ENCODE results near the gene NCOA3.
"Not testable (repeated sequence)": the region's sequence is repeated elsewhere in the genome, so short reads cannot be mapped to it uniquely, and the experiment has no call there.

Gene NCOA3

DNA sequence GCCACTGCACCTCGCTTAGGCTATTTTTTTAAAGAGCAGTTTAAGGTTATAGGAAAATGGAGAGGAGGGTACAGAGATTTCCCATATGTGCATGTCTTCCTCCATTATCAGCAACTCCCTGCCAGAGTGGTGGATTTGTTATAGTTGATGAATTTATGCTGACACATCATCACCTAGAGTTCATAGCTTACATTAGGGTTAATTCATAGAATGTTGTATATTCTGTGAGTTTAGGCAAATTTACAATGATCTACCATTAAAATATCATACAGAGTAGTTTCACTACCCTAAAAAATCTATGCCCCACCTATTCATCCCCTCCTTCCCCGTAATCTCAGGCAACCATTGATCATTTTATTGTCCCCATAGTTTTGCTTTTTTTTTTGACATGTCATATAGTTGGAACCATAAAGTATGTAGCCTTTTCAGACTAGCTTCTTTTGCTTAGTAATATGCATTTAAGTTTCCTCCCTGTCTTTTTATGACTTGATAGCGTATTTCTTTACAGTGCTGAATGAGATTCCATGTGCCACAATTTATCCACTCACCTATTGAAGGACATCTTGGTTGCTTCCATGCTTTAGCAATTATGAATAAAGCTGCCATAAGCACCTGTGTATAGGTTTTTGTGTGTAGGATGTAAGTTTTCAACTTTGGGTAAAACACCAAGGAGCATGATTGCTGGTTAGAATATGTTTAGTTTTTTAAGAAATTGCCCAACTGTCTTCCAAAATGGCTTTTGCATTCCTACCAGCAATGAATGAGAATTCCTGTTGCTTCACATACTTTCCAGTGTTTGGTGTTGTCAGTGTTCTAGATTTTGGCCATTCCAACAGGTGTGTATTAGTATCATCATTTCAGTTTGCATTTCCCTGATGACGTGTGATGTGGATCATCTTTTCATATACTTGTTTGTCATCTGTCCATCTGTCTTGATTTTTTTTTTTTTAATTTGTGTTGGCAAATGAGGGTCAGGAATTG lies 60.2 kb downstream of the NCOA3 start:
- no peak for DNase-seq (ENCODE audit: low spot score)

GRCh38 chr20:47566269-47566668 lies 64.6 kb downstream of the NCOA3 start:
- DNase-seq (ENCODE audit: low spot score) = no peak

GRCh38 chr20:47568019-47568418 lies 66.3 kb downstream of the NCOA3 start:
- DNase-seq (ENCODE audit: low spot score) = peak; percentile 78

GRCh38 chr20:47568837-47569410 lies 67.2 kb downstream of the NCOA3 start:
- no peak for DNase-seq (ENCODE audit: low spot score)

DNA sequence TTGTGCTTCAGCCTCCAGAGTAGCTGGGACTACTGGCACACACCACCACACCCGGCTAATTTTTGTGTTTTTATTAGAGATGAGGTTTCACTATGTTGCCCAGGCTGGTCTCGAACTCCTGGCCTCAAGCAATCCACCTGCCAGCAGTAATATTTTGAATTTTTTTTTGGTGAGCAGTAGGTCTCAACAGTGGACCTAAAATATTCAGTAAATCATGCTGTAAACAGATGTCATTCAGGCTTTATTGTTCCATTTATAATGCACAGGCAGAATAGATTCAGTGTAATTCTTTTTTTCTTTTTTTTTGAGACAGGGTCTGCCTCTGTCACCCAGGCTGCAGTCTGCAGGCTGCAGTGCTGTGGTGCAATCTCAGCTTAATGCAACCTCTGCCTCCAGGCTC lies 69.7 kb downstream of the NCOA3 start:
- DNase-seq (ENCODE audit: low spot score) = no peak

- DNase-seq (ENCODE audit: low spot score) = no peak
Measured at GRCh38 chr20:47572105-47572729, 70.5 kb downstream of the NCOA3 start.

- no peak for DNase-seq (ENCODE audit: low spot score)
Measured at GRCh38 chr20:47573559-47573958, 71.9 kb downstream of the NCOA3 start.

GRCh38 chr20:47574616-47575364 lies 73.1 kb downstream of the NCOA3 start:
- no peak for DNase-seq (ENCODE audit: low spot score)

- peak; percentile 77 for DNase-seq (ENCODE audit: low spot score)
Measured at GRCh38 chr20:47576516-47577033, 74.9 kb downstream of the NCOA3 start.

- no peak for DNase-seq (ENCODE audit: low spot score)
Measured at GRCh38 chr20:47577314-47577713, 75.6 kb downstream of the NCOA3 start.

DNA sequence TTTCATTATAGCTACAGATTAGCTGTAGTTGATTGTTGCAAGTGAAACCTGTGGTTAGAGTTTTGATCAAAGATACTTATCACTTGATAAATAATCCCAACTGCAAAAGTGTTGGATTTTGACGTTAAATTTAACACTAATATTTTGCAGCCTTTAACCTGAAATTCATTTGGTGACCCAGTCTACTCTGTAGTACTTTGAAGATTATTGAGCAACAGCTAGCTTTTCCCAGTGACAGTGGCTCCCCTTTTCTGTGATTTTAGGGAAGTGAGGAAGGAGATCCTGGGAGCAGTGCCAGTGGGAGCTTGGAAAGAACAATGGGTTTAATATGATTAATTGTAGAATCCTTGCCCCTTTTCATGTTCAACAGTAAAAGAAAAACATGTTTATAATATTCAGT lies 76.9 kb downstream of the NCOA3 start:
- DNase-seq (ENCODE audit: low spot score) = no peak

DNA sequence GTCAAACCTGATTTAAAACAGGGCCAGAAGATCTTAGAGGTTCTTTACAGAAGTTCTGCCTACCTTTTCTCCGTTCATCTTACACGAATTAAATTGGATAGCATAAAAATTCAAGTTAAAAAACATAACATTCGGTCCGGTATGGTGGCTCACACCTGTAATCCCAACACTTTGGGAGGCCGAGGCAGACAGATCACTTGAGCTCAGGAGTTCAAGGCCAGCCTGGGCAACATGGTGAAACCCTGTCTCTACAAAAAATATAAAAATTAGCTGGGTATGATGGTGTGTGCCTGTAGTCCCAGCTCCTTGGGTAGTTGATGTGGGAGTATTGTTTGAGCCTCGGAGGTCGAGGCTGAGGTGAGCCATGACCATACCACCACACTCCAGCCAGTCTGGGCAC lies 79.0 kb downstream of the NCOA3 start:
- not testable (repeated sequence) for DNase-seq (ENCODE audit: low spot score)

DNA sequence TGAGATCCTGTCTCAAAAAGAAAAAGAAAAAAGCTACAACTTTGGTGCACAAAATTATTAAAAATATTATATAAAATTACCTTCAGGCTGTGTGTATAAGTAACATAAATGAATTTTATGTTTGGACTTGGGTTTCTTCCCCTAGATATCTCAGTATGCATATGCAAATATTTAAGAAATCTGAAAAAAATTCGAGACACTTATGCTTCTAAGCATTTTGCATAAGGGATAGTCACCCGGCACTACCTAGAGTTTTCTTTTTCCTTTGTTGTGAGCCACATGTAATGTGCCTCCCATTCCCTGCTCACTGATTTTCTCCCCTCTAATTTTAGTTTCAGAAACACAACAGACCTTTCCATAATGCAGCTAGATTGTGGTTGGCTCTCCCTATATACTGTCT lies 79.4 kb downstream of the NCOA3 start:
- no peak for DNase-seq (ENCODE audit: low spot score)

- DNase-seq (ENCODE audit: low spot score) = no peak
Measured at GRCh38 chr20:47583551-47583950, 81.9 kb downstream of the NCOA3 start.

- no peak for DNase-seq (ENCODE audit: low spot score)
Measured at GRCh38 chr20:47585087-47585747, 83.5 kb downstream of the NCOA3 start.

GRCh38 chr20:47586649-47587294 lies 85.1 kb downstream of the NCOA3 start:
- DNase-seq (ENCODE audit: low spot score) = no peak

DNA sequence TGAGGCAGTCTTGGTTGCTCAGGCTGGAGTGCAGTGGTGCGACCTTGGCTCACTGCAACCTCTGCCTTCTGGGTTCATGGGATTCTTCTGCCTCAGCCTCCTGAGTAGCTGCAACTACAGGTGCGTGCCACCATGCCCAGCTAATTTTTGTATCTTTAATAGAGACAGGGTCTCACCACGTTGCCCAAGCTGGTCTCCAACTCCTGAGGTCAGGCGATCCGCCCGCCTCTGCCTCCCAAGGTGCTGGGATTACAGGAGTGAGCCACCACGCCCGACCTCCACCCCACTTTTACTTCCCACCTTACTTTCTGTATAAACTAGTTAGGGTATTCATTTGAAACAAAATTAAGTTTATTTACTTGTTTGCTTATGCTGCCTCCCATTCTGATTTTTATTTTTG lies 86.5 kb downstream of the NCOA3 start:
- no peak for DNase-seq (ENCODE audit: low spot score)

DNA sequence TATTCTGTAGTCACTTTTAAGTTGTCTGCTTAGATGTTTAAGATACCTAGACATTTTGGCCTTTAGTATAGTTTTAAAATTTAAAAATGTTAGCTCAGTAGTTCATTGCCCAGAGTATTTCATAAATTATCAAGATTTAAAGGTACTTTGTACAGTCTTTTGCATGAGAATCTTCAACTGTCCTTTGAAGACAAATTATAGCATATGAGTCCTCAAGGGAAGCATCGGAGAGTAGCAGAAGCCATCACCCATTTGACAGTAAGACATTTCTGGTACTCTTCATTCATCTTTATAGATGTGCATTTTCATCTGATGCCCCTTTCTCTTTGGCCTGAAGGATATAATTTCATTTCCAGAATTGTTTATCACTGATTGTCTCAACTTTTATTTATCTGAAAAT lies 89.5 kb downstream of the NCOA3 start:
- no peak for DNase-seq (ENCODE audit: low spot score)

GRCh38 chr20:47594157-47594556 lies 92.5 kb downstream of the NCOA3 start:
- DNase-seq (ENCODE audit: low spot score) = no peak

DNA sequence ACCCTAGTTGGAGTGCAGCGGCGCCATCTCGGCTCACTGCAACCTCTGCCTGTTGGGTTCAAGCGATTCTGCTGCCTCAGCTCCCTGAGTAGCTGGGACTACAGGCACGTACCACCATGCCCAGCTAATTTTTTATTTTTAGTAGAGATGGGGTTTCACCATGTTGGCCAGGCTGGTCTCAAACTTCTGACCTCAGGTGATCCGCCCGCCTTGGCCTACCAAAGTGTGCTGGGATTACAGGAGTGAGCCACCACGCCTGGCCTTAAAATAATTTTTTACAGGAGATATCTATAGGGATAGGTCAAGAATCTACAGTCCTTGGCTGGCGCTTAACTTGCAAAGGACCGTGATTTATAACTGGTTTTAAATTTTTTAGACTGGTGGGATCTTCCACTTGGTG lies 93.5 kb downstream of the NCOA3 start:
- not testable (repeated sequence) for DNase-seq (ENCODE audit: low spot score)

DNA sequence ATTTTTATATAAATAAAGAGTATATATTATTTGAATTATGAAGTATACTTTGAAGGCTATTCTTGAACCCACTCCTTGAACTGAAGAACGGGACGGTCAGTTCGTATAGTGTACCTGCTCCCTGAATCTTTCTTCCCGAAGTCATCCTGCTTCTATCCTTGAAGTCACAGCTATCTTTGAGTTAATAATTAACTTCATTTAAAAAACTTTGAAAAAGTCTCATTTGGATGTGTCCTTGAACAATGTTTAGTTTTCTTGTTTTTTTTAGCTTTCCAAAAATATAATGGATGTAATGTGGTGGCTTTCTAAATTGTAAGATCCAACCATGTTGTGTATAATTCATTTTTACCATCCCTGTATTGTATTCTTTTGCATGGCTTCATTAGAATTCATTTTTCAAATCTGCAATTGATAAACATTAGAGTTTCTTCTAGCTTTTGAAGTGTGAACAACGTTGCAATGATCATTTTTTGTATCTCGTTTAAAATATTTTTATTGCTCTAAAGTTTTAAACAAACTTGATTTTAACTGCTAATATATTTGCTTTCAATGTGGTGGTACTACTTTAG lies 94.4 kb downstream of the NCOA3 start:
- DNase-seq (ENCODE audit: low spot score) = no peak

Data from AG08395 (cell line).